Suprapubic skin (tissue), 3 donors: Measurements from ENCODE around the gene IPMK.

Experiments used
- EP300 ChIP-seq: sonication (generic); formaldehyde crosslinking; IDR thresholded peaks from one replicate; pipeline ENCODE4 v1.6.1; 2017; ENCODE audit warnings: antibody characterized with exemption
- TF ChIP-seq, protein P1 (sequence below), 2 donors: fragments of 200-600 bp in 1 of 2; fragments of 450-650 bp in 1 of 2; sonication (generic) in 1 of 2; IDR thresholded peaks; one replicate each; pipeline ENCODE4 v1.5.1; 2016 to 2019; ENCODE audit warnings: antibody characterized with exemption in 2 of 2, mild to moderate bottlenecking in 1 of 2, moderate library complexity in 1 of 2

DNA sequence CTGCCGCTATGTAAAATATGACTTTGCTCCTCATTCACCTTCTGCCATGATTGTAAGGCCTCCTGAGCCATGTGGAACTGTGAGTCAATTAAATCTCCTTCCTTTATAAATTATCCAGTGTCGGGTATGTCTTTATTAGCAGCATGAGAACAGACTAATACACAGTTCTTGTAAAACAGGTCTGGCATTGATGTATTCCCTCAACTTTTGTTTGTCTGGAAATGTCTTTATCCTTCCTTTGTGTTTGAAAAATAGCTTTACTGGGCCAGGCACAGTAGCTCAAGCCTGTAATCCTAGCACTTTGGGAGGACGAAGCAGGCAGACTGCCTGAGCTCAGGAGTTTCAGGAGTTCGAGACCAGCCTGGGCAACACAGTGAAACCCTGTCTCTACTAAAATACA, 14.5 kb downstream of the IPMK start:
- TF ChIP-seq EP300, result no peak
- TF ChIP-seq, protein P1, sequence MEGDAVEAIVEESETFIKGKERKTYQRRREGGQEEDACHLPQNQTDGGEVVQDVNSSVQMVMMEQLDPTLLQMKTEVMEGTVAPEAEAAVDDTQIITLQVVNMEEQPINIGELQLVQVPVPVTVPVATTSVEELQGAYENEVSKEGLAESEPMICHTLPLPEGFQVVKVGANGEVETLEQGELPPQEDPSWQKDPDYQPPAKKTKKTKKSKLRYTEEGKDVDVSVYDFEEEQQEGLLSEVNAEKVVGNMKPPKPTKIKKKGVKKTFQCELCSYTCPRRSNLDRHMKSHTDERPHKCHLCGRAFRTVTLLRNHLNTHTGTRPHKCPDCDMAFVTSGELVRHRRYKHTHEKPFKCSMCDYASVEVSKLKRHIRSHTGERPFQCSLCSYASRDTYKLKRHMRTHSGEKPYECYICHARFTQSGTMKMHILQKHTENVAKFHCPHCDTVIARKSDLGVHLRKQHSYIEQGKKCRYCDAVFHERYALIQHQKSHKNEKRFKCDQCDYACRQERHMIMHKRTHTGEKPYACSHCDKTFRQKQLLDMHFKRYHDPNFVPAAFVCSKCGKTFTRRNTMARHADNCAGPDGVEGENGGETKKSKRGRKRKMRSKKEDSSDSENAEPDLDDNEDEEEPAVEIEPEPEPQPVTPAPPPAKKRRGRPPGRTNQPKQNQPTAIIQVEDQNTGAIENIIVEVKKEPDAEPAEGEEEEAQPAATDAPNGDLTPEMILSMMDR (IDR thresholded peaks at IDR 0.05), result no peak
